Natural killer cell (primary cell): ENCODE data around the gene DCUN1D2. TPM values are rescaled to one million over a fixed set of nuclear protein-coding genes. Genes with fewer than 3 reads are reported as not detected.

Experiments used
- ATAC-seq, 3 donors: fragments of 150-1000 bp in 2 of 3; fragments of 200-7000 bp in 1 of 3; cut with Tn5 transposase; 1 replicate in 1 of 3; 2 replicates in 2 of 3; pipeline ENCODE4 v1.10.0; 2021; ENCODE audit warnings: mild to moderate bottlenecking in 2 of 3, moderate library complexity in 2 of 3
- DNase-seq, 2 donors: peaks; one replicate each; pipeline versions ENCODE4 v3.0.0 to v3.0.0-alpha.2; 2013 to 2021; ENCODE audit warnings: mixed read lengths in 1 of 2
- H3K27ac ChIP-seq: one replicate; pipeline ENCODE4 v1.5.1; 2013; ENCODE audit warnings: mild to moderate bottlenecking, low read length
- H3K27me3 ChIP-seq: one replicate; pipeline ENCODE4 v1.6.1; 2013; ENCODE audit warnings: low read length; ENCODE audit not compliant: control insufficient read depth, insufficient read depth
- H3K36me3 ChIP-seq: one replicate; pipeline ENCODE4 v1.6.1; 2013; ENCODE audit warnings: low read length; ENCODE audit not compliant: control insufficient read depth, insufficient read depth
- H3K4me1 ChIP-seq: one replicate; pipeline ENCODE4 v1.6.1; 2013; ENCODE audit warnings: low read length; ENCODE audit not compliant: control insufficient read depth, insufficient read depth
- H3K4me3 ChIP-seq: one replicate; pipeline ENCODE4 v1.5.1; 2013; ENCODE audit warnings: low read length
- H3K9me3 ChIP-seq: one replicate; pipeline ENCODE4 v1.6.1; 2013; ENCODE audit warnings: low read length; ENCODE audit not compliant: control insufficient read depth, insufficient read depth
- H3K27ac Mint-ChIP-seq, 2 donors: one replicate each; pipeline ENCODE4 v1.8.0; 2022; ENCODE audit warnings: mild to moderate bottlenecking in 2 of 2, mixed read lengths in 2 of 2, moderate library complexity in 1 of 2
- H3K27me3 Mint-ChIP-seq, 2 donors: one replicate each; pipeline ENCODE4 v1.8.0; 2022; ENCODE audit warnings: low read depth in 2 of 2, mixed read lengths in 2 of 2
- H3K36me3 Mint-ChIP-seq: one replicate; pipeline ENCODE4 v1.8.0; 2022; ENCODE audit warnings: mixed read lengths
- H3K4me1 Mint-ChIP-seq, 2 donors: one replicate each; pipeline ENCODE4 v1.8.0; 2022; ENCODE audit warnings: mixed read lengths in 2 of 2
- H3K4me3 Mint-ChIP-seq: one replicate; pipeline ENCODE4 v1.8.0; 2022; ENCODE audit warnings: mild to moderate bottlenecking, moderate library complexity, mixed read lengths
- H3K9me3 Mint-ChIP-seq, 2 donors: one replicate each; pipeline ENCODE4 v1.8.0; 2022; ENCODE audit warnings: mixed read lengths in 2 of 2
- CTCF ChIP-seq: fragments of 200-600 bp; IDR thresholded peaks from one replicate; pipeline ENCODE4 v1.8.0; 2022; ENCODE audit warnings: antibody characterized with exemption
- WGBS: methylation state at CpG from one replicate; pipeline ENCODE4 v1.1.7; 2013; ENCODE audit warnings: missing lambda C conversion rate; ENCODE audit not compliant: insufficient coverage; 5-methylcytosine and 5-hydroxymethylcytosine counted together
- intact Hi-C: fragments of 100-400 bp; cut with micrococcal nuclease; formaldehyde crosslinking; loops from one replicate; pipeline ENCODE4 v1.14.2; 2022
- total RNA-seq, 4 donors: library from RNA; stranded (reverse); fragments of 120-200 nt in 1 of 4; gene quantifications; one replicate each; pipeline versions ENCODE4 v1.2.3 to v1.2.4, GENCODE V29; 2013 to 2022

The DCUN1D2 gene
- total RNA-seq, 3 donors from 2014 or later (not counting 1 experiment from before 2014, with no cell fraction given), result 26.1 to 33.9 (median 27.1) TPM

GRCh38 chr13:113507505-113508345 is 17.2 kb upstream of the DCUN1D2 start:
- ATAC-seq, result no peak
- DNase-seq, result no peak
- no peaks in the 10 kb centered on the region for H3K4me1 ChIP-seq
- peaks cover 16% of the 10 kb centered on the region in 2 donors for H3K4me1 Mint-ChIP-seq
- WGBS, result 84% methylated on average over 20 of the region's 21 CpGs
- H3K9me3 ChIP-seq, result no peaks in the 10 kb centered on the region
- H3K27ac ChIP-seq, result no peak overlapping the region
- intact Hi-C loops, result no loop called here
- H3K27me3 Mint-ChIP-seq, result no peaks in the 10 kb centered on the region
- H3K27me3 ChIP-seq, result no peaks in the 10 kb centered on the region
- no peak for TF ChIP-seq CTCF
- H3K4me3 ChIP-seq, result no peak overlapping the region
- H3K36me3 Mint-ChIP-seq, result peaks cover 10% of the 10 kb centered on the region
- H3K9me3 Mint-ChIP-seq, result no peaks in the 10 kb centered on the region
- H3K27ac Mint-ChIP-seq, result no peak overlapping the region
- H3K4me3 Mint-ChIP-seq, result no peak overlapping the region
- H3K36me3 ChIP-seq, result peaks cover 27% of the 10 kb centered on the region

DNA sequence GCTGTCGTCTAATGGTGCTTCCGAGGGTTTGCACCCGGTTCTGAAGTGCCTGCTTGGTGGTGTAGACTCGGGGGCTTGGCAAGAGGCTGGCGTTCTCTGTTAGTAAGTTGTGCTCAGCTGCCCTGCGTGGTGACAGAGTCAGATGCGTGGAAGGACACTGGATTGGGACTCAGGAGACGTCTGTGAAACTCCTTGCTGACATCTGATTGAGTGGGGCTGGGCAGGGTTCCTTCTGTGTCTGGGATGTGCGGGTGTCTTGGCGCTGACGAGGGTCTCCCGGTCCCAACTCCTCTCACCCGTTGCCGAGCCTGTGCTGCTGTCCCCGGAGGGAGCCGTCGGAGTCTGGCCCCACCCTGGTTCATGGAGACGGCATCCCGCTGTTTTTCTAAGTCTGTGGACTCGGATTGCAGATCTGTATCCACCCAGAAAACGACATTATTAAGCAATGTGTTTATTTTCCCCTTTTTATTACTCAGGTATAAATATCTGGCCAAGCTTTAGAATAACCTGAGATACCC is 16.4 kb upstream of the DCUN1D2 start:
- ATAC-seq, result no peak
- Histone ChIP-seq H3K4me3 (no peak overlapping the region), H3K27ac (no peak overlapping the region), H3K27me3 (no peaks in the 10 kb centered on the region), H3K9me3 (no peaks in the 10 kb centered on the region), H3K4me1 (no peaks in the 10 kb centered on the region), H3K36me3 (peaks cover 33% of the 10 kb centered on the region)
- intact Hi-C loops, result no loop called here
- Mint-ChIP-seq H3K4me3 (no peak overlapping the region), H3K36me3 (peaks cover 10% of the 10 kb centered on the region), H3K27ac (no peak overlapping the region), H3K9me3 (no peaks in the 10 kb centered on the region), H3K27me3 (no peaks in the 10 kb centered on the region), H3K4me1 (peaks cover 9 to 14% of the 10 kb centered on the region in 2 donors)
- WGBS, result 90% methylated on average over 21 of the region's 21 CpGs
- TF ChIP-seq CTCF, result no peak
- DNase-seq, result no peak

DNA sequence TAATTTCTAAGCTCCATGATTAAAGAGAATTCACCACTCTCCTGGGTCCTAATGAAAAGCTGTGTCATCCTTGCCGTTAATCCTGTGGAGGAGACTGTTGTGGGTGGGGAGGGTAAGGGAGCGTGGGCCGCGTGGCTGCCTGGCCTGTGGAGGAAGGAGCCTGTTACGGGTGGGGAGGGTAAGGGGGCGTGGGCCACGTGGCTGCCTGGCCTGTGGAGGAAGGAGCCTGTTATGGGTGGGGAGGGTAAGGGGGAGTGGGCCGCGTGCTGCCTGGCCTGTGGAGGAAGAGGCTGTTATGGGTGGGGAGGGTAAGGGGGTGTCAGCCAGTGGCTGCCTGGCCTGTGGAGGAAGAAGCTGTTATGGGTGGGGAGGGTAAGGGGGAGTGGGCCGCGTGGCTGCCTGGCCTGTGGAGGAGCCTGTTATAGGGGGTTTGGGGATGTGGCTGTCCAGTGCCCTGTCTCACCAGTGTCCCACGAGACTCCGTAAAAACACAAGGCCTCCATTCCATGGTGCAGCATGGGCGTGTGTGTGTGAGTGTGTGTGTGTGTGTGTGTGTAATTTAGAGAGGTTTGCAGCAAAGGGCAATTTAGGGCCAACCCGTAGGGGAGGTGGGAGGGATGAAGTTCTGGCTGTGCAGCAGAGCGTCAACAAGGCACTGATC is 15.6 kb upstream of the DCUN1D2 start:
- Mint-ChIP-seq H3K4me3 (no peak overlapping the region), H3K36me3 (peaks cover 10% of the 10 kb centered on the region), H3K9me3 (no peaks in the 10 kb centered on the region), H3K4me1 (peaks cover 9 to 14% of the 10 kb centered on the region in 2 donors), H3K27me3 (no peaks in the 10 kb centered on the region), H3K27ac (no peak overlapping the region)
- Histone ChIP-seq H3K36me3 (peaks cover 32% of the 10 kb centered on the region), H3K4me1 (no peaks in the 10 kb centered on the region), H3K27me3 (no peaks in the 10 kb centered on the region), H3K9me3 (no peaks in the 10 kb centered on the region), H3K4me3 (no peak overlapping the region), H3K27ac (no peak overlapping the region)
- 50% methylated on average over 15 of the region's 16 CpGs for WGBS
- DNase-seq, result no peak
- no peak for TF ChIP-seq CTCF
- ATAC-seq, result no peak
- intact Hi-C loops, result no loop called here
